ENCODE data around the gene TBC1D1.

DNA sequence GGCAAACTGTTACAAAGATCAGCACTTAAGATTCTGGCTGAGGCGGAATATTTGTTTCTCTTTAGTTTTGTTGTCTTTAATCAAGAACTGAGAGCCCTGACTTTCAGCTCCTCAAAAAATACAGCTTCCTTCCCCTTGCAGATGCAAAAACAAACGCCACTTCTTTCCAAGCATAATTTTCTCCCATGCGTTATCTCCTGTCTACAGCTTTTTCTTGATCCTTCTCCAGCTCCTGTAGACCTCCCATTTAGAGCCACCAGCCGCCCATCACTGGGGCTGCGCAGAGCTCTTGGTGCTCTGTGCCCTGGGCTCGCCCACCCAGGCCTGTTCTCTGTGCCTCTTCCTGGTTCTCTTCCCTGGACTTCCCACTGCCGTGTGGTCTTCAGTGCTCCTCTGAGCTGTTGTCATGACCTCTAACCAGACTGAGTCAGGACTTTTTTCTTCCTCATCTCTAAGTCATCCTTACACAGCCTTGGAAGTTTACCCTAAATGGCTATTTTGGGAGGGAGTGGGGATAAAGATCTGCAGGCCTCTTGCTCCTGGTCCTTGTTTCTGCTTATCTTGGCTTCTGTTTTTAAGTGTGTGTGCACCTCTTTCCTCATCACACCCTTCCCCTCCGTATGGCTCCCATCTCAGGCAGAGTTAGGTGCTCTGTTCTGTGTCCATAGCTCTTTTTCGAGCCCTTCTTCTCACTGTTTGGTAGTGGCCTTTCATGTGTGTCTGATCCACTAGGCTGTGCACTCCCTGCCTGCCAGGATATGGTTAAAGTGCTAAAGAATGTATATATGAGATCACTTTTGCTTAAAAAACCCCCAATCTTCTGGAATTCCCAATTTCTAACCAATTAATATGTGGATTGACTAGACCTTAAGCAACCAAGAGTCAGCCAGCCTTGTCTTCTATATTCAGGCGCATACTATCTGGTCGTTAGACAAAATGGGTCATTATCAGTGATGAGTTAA, 191.8 kb downstream of the TBC1D1 start:
- TF ChIP-seq POLR2AphosphoS5 (IDR thresholded peaks at IDR 0.05; ENCODE audit: low read depth, low read length) (no peak), SIN3A (IDR thresholded peaks at IDR 0.05; ENCODE audit: borderline replicate concordance, insufficient read depth, low read length) (no peak)
- TF ChIP-seq, protein P1, sequence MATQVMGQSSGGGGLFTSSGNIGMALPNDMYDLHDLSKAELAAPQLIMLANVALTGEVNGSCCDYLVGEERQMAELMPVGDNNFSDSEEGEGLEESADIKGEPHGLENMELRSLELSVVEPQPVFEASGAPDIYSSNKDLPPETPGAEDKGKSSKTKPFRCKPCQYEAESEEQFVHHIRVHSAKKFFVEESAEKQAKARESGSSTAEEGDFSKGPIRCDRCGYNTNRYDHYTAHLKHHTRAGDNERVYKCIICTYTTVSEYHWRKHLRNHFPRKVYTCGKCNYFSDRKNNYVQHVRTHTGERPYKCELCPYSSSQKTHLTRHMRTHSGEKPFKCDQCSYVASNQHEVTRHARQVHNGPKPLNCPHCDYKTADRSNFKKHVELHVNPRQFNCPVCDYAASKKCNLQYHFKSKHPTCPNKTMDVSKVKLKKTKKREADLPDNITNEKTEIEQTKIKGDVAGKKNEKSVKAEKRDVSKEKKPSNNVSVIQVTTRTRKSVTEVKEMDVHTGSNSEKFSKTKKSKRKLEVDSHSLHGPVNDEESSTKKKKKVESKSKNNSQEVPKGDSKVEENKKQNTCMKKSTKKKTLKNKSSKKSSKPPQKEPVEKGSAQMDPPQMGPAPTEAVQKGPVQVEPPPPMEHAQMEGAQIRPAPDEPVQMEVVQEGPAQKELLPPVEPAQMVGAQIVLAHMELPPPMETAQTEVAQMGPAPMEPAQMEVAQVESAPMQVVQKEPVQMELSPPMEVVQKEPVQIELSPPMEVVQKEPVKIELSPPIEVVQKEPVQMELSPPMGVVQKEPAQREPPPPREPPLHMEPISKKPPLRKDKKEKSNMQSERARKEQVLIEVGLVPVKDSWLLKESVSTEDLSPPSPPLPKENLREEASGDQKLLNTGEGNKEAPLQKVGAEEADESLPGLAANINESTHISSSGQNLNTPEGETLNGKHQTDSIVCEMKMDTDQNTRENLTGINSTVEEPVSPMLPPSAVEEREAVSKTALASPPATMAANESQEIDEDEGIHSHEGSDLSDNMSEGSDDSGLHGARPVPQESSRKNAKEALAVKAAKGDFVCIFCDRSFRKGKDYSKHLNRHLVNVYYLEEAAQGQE (IDR thresholded peaks at IDR 0.05; ENCODE audit: insufficient read depth in 1 of 2, low read depth in 2 of 2, low read length in 2 of 2): no peak
